Measurements from ENCODE around the gene KPNB1. TPM values are rescaled to one million over a fixed set of nuclear protein-coding genes. Genes with fewer than 3 reads are reported as not detected.

The KPNB1 gene
- polyA plus RNA-seq, 1 donor (not counting 4 experiments of a cell fraction or from before 2014, with no cell fraction given) = 220 TPM

DNA sequence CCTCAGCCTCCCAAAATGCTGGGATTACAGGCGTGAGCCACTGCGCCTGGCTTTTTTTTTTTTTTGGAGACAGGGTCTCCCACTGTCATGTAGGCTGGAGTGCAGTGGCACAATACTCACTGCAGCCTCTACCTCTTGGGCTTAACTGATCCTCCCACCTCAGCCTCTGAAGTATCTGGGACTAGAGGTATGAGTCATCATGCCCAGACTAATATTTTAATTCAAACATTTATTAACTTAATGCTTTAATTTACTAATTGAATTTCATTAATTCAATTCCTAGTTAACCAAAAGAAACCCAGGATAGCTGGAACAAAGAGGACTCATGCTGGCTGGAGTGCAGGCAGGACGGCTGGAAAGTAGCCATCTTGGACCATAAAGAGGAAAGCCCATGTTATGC lies 14.0 kb upstream of the KPNB1 start:
- Histone ChIP-seq H3K9ac (ENCODE audit: control insufficient read depth, extremely low read depth, insufficient read depth, low read length) (no peak overlapping the region), H3K4me2 (ENCODE audit: control insufficient read depth, extremely low read depth, insufficient read depth, low read depth, low read length) (no peak overlapping the region), H3K9me3 (ENCODE audit: control insufficient read depth, low read depth, low read length) (no peaks in the 10 kb centered on the region), H3K4me3 (ENCODE audit: control insufficient read depth in 2 of 3, extremely low read depth in 1 of 3, insufficient read depth in 2 of 3, low read depth in 1 of 3, low read length in 3 of 3) (no peak overlapping the region), H4K20me1 (ENCODE audit: control insufficient read depth, extremely low read depth, insufficient read depth, low read length) (no peaks in the 10 kb centered on the region), H3K36me3 (ENCODE audit: control insufficient read depth in 2 of 2, extremely low read depth in 1 of 2, insufficient read depth in 2 of 2, low read length in 2 of 2) (no peaks in the 10 kb centered on the region), H3K79me2 (ENCODE audit: control insufficient read depth, insufficient read depth, low read length) (no peaks in the 10 kb centered on the region), H3K27me3 (ENCODE audit: control insufficient read depth, extremely low read depth, insufficient read depth, low read length) (no peaks in the 10 kb centered on the region), H3K9me1 (ENCODE audit: control insufficient read depth, extremely low read depth, insufficient read depth, low read length) (no peaks in the 10 kb centered on the region), H3K27ac (ENCODE audit: control insufficient read depth, insufficient read depth, low read length) (no peak overlapping the region), H3K4me1 (ENCODE audit: control insufficient read depth, extremely low read depth, insufficient read depth, low read length) (peaks cover 5% of the 10 kb centered on the region), H2AFZ (ENCODE audit: control insufficient read depth, low read length) (no peak overlapping the region)
- dilution Hi-C loops (cut with MboI; ENCODE audit: extremely low pct_ligation_motif_present, low sequenced_read_pairs) = no loop called here
- no peak for FAIRE-seq
- no peak for TF ChIP-seq EZH2 (IDR thresholded peaks at IDR 0.05; ENCODE audit: low read length)
- TF ChIP-seq, protein P1, sequence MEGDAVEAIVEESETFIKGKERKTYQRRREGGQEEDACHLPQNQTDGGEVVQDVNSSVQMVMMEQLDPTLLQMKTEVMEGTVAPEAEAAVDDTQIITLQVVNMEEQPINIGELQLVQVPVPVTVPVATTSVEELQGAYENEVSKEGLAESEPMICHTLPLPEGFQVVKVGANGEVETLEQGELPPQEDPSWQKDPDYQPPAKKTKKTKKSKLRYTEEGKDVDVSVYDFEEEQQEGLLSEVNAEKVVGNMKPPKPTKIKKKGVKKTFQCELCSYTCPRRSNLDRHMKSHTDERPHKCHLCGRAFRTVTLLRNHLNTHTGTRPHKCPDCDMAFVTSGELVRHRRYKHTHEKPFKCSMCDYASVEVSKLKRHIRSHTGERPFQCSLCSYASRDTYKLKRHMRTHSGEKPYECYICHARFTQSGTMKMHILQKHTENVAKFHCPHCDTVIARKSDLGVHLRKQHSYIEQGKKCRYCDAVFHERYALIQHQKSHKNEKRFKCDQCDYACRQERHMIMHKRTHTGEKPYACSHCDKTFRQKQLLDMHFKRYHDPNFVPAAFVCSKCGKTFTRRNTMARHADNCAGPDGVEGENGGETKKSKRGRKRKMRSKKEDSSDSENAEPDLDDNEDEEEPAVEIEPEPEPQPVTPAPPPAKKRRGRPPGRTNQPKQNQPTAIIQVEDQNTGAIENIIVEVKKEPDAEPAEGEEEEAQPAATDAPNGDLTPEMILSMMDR (optimal IDR thresholded peaks at IDR 0.05 in 1 of 3, IDR thresholded peaks at IDR 0.05 in 1 of 3, conservative IDR thresholded peaks at IDR 0.05 in 1 of 3; ENCODE audit: extremely low read depth in 1 of 3, insufficient read depth in 2 of 3, low read length in 3 of 3) = no peak
- DNase-seq (ENCODE audit: low read depth, low spot score) = no peak

GRCh38 chr17:47636273-47637030 lies 13.3 kb upstream of the KPNB1 start:
- Histone ChIP-seq H3K4me2 (ENCODE audit: control insufficient read depth, extremely low read depth, insufficient read depth, low read depth, low read length) (no peak overlapping the region), H3K4me1 (ENCODE audit: control insufficient read depth, extremely low read depth, insufficient read depth, low read length) (peaks cover 5% of the 10 kb centered on the region), H3K9me1 (ENCODE audit: control insufficient read depth, extremely low read depth, insufficient read depth, low read length) (no peaks in the 10 kb centered on the region), H3K4me3 (ENCODE audit: control insufficient read depth in 2 of 3, extremely low read depth in 1 of 3, insufficient read depth in 2 of 3, low read depth in 1 of 3, low read length in 3 of 3) (no peak overlapping the region), H3K9ac (ENCODE audit: control insufficient read depth, extremely low read depth, insufficient read depth, low read length) (no peak overlapping the region), H2AFZ (ENCODE audit: control insufficient read depth, low read length) (no peak overlapping the region), H3K9me3 (ENCODE audit: control insufficient read depth, low read depth, low read length) (no peaks in the 10 kb centered on the region), H3K27ac (ENCODE audit: control insufficient read depth, insufficient read depth, low read length) (no peak overlapping the region), H4K20me1 (ENCODE audit: control insufficient read depth, extremely low read depth, insufficient read depth, low read length) (no peaks in the 10 kb centered on the region), H3K36me3 (ENCODE audit: control insufficient read depth in 2 of 2, extremely low read depth in 1 of 2, insufficient read depth in 2 of 2, low read length in 2 of 2) (no peaks in the 10 kb centered on the region), H3K27me3 (ENCODE audit: control insufficient read depth, extremely low read depth, insufficient read depth, low read length) (no peaks in the 10 kb centered on the region), H3K79me2 (ENCODE audit: control insufficient read depth, insufficient read depth, low read length) (no peaks in the 10 kb centered on the region)
- DNase-seq (ENCODE audit: low read depth, low spot score) (no peak), FAIRE-seq (no peak)
- dilution Hi-C loops (cut with MboI; ENCODE audit: extremely low pct_ligation_motif_present, low sequenced_read_pairs) = no loop called here
- no peak for TF ChIP-seq EZH2 (IDR thresholded peaks at IDR 0.05; ENCODE audit: low read length)
- TF ChIP-seq, protein P1 (optimal IDR thresholded peaks at IDR 0.05 in 1 of 3, IDR thresholded peaks at IDR 0.05 in 1 of 3, conservative IDR thresholded peaks at IDR 0.05 in 1 of 3; ENCODE audit: extremely low read depth in 1 of 3, insufficient read depth in 2 of 3, low read length in 3 of 3) = no peak

Measured in keratinocyte (primary cell).